Glomerular visceral epithelial cell (primary cell): ENCODE data around the gene XXYLT1.
"Not testable (repeated sequence)": the region's sequence is repeated elsewhere in the genome, so short reads cannot be mapped to it uniquely, and the experiment has no call there.

Source experiments
- DNase-seq: peaks from one replicate; pipeline ENCODE4 v3.0.0-alpha.2; 2016; ENCODE audit errors: extremely low spot score

XXYLT1 gene

DNA sequence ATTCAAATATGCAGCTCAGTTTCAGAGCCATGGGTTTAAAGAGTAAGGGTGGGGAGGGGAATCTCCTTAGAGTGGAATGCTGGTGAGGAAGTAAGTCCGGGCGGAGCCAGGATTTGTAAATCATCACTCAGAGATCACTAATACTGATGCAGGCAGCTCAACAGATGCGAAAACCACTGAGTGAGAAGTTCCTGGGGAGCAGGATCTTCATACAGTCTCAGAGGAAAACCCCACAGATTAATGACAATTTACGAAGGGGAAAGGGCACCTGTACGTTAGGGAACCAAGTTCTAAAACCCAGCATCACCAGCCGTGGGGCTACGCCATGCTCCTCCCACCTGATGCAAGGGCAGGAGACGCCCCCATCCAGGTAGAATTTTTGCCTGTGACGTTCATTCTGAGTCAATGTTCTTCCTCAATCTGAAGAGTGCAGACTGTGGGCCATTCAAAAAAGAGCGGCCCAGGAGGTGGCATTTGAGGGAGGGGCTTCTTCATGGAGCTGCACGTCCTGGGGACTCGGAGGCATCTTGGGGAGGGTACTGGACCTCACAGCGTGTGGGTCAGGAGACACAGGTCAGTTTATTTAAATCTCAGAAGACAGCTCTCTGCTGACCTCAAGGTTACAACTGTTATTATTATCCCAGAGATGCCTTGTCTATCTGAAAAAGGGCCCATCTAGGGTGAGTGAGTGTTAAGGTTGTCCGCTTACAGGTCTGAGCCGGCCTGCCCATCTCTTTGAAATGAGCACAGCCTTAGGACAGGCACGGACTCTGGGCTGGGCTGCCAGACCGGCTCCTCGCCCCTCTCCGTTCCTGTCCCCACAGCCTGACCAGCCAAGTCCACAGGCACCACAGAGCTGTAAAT is 228.0 kb downstream of the XXYLT1 start:
- DNase-seq: peak; percentile 18

DNA sequence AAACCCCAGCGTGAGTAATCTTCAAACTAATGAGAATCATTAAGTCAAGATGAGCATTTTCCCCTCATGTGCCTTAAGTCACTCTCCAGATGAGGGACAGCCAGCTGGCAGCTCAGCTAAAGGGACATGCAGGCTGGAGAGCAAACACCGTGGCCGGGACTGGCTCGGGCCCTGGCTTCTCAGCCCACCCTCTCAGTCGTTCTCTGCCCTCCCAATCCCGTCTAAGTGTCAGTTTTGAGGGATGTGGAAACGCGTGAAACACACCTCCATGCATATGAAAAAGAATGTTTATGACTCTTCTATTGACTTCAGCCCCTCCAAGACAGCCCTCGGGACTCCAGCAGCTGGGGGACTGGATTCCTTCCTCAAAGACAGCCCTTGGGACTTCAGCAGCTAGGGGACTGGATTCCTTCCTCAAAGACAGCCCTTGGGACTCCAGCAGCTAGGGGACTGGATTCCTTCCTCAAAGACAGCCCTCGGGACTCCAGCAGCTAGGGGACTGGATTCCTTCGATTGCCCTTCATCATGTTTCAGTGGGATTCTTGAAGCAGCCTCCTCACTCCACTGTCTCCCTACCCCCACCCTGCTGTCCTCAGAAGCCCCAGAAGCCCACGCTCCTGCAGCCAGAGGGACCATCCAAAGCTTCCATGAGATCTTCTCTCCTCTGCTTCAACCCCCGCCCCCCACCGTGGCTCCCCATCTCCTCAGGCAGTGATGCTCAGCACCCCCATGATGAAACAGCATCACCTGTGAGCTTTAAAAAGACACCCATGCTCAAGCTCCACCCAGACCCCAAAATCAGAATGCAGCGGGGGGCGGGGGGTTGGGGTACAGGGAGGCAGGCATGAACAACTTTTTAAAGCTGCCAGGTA is 228.9 kb downstream of the XXYLT1 start:
- no peak for DNase-seq

GRCh38 chr3:195040773-195041520 is 230.0 kb downstream of the XXYLT1 start:
- DNase-seq: peak; percentile 61

- DNase-seq: no peak
Observed at GRCh38 chr3:195040094-195040493, 230.9 kb downstream of the XXYLT1 start.

GRCh38 chr3:195039180-195039843 is 231.6 kb downstream of the XXYLT1 start:
- no peak for DNase-seq

DNA sequence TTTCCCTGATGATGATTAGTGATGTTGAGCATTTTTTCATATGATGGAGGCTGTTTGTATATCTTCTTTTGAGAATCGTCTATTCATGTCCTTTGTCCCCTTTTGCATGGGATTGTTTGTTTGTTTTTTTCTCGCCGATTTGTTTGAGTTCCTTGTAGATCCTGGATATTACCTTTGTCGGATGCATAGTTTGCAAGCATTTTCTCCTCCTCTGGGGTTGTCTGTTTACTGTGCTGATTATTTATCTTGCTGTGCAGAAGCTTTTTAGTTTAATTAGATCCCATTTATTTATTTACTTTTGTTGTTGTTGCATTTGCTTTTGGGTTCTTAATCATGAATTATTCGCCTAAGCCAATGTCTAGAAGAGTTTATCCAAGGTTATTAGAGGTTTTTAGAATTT is 232.8 kb downstream of the XXYLT1 start:
- DNase-seq: no peak

DNA sequence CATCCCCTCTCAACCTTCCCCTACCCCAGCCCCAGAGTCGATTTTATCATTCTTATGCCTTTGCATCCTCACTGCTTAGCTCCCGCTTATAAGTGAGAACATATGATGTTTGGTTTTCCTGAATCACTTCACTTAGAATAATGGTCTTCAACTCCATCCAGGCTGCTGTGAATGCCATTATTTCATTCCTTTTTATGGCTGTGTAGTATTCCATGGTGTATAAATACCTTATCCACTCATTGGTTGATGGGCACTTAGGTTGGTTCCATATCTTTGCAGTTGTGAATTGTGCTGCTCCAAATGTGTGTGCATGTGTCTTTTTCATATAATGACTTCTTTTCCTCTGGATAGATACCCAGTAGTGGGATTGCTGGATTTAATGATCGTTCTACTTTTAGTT is 233.4 kb downstream of the XXYLT1 start:
- not testable (repeated sequence) for DNase-seq

- DNase-seq: no peak
Observed at GRCh38 chr3:195036974-195037373, 234.0 kb downstream of the XXYLT1 start.

- no peak for DNase-seq
Observed at GRCh38 chr3:195036574-195036973, 234.4 kb downstream of the XXYLT1 start.

- DNase-seq: no peak
Observed at GRCh38 chr3:195036203-195036505, 234.8 kb downstream of the XXYLT1 start.

DNA sequence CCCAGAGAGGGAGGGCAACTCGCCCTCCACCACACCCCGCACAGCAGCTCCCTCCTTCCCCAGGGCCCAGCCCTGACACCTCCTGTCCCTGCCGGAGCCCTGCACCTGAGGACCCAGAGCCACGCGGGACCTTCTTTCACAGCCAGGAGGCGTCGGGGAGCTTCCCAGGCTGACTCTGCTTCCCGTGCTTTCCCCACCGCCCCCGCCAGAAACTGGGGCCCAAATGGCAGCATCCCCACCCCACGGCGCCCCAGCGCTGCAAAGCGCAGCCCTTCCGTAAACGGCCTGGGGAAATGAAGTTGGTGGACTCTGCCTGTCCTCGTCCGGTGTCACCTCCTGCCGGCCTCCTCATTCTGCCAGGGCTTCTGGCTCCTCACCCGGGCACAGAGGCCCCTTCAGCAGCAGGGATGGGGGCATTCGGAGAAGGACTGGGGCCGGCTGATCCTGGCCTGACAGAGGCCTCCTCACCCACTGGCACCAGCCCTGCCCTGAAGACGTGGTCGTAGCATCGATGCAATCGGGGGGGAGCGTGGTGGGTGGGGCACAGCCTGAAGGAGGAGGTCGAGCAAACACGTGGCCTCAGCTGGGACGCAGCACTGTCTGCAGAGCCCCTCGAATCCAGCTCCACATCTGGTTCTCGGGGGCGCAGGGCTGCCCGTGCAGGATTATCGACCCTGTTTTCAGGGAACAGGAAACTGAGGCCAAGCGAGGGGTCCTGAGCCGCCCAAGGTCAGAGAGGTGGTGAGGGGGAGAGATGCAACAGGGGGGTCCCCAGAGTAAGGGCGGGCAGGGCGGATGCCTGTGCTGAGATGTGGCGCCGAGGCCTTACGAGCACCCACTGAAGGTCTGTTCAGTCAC is 235.4 kb downstream of the XXYLT1 start:
- no peak for DNase-seq

- DNase-seq: no peak
Observed at GRCh38 chr3:195034541-195034940, 236.4 kb downstream of the XXYLT1 start.

GRCh38 chr3:195034101-195034500 is 236.9 kb downstream of the XXYLT1 start:
- no peak for DNase-seq

GRCh38 chr3:195033531-195034091 is 237.3 kb downstream of the XXYLT1 start:
- DNase-seq: peak; percentile 52

DNA sequence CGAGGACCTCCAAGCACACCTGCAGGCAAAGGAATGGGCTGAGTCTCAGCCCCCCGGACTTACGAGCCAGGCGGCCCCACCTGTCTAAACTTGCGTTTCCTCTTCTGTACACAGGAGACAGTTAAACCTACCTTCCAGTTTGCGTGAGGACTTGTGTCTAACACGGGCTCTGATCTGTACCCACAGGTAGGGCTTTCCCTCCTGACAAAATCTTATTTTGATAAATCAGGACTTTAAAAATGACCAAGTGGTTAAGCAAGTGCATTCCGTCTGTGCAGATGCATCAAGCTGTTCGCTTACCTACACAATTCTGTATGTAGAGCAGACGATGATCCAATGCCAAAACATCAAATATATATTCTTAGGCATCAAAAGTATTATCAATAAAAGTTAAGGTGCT is 238.0 kb downstream of the XXYLT1 start:
- DNase-seq: no peak

DNA sequence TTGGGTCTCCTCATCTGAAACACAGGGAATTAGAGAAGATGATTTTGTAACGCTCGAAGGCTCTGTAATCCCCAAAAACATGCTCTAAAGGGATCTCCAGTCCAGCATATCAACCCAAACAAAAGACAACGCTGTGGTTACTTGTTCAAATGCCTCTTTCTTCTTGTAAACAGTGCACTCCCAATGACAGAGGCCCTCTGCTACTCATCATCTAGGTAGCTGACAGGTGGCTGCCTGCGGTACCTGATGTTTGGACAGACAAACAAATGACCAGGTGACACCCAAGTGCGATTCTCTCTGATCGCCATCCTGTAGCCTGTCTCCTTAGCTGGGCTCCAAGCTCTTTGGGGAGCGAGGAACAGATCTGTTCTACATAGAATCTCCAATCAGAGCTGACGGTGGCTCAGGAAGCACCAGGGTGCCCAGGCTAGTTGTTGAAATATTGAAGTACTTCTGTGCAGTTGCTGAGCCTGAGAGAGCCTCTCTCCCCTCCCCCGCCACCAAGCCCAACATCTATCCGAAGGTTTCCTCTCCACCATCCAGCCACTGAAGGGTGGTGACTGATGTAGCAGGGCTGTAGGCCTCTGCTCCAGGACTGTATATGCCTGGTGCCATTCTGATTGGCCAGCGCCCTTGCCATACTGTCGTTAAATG is 238.7 kb downstream of the XXYLT1 start:
- DNase-seq: no peak

- DNase-seq: no peak
Observed at GRCh38 chr3:195031574-195032003, 239.4 kb downstream of the XXYLT1 start.

GRCh38 chr3:195030791-195031321 is 240.1 kb downstream of the XXYLT1 start:
- DNase-seq: no peak

DNA sequence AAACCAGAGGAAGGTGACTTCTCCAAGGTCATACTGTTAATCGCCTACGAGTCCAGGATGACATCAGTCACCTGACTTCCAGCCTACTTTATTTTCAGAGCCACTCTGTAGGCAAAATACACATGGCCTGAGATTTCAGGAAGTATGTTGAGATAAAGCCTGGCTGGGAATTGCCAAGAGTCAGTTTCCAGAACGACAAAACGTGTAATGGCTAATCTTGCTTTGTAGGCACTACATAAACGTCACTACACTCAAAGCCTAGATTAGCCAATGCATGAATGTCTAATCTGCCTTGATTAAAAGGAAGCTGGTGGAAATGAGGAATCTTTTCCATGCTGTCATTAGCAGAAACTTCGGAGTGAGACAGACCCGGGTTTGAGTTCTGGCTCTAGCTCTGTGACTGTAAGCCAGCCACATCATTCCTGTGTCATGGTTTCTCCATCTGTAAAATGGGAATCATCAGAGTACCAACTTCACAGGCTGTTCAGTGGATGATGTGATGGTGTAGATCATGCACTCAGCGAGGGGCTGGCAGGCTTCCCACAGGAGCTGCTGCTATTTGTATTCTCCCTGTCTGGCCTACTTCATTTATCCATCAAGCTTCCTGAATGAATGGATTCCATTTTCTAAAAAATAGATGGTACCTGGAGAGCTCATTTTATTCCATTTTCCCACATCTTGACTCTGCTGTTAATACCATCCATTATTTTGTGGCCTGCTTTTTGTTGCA is 241.9 kb downstream of the XXYLT1 start:
- DNase-seq: no peak
